ENCODE measurements around the gene REN.

GRCh38 chr1:204130981-204131892 is 34.9 kb downstream of the REN start:
- TF ChIP-seq POLR2AphosphoS5 (IDR thresholded peaks at IDR 0.05; ENCODE audit: insufficient read depth, low read depth, low read length) (peak; percentile 49), CTCF (IDR thresholded peaks at IDR 0.05; ENCODE audit: extremely low read depth in 1 of 2, insufficient read depth in 1 of 2, low read depth in 1 of 2, low read length in 2 of 2) (peak in 1 of 2 donors; percentile 8), EZH2 (IDR thresholded peaks at IDR 0.05; ENCODE audit: borderline replicate concordance, low read depth, low read length, severe bottlenecking) (no peak), POLR2A (IDR thresholded peaks at IDR 0.05; ENCODE audit: low read depth, low read length) (peak; percentile 20), JUN (IDR thresholded peaks at IDR 0.05; ENCODE audit: borderline replicate concordance, insufficient read depth, insufficient read length, low read depth) (peak; percentile 46), MAX (IDR thresholded peaks at IDR 0.05; ENCODE audit: insufficient read depth, insufficient read length) (no peak), MYC (IDR thresholded peaks at IDR 0.05; ENCODE audit: low read depth, low read length) (no peak), FOS (IDR thresholded peaks at IDR 0.05; ENCODE audit: borderline replicate concordance, insufficient read depth, low read length) (peak; percentile 68)

Data from endothelial cell of umbilical vein (primary cell).